Natural killer cell (primary cell): Measurements from ENCODE around the gene ZNF846. TPM values are rescaled to one million over a fixed set of nuclear protein-coding genes. Genes with fewer than 3 reads are reported as not detected.

Source experiments
- ATAC-seq, 3 donors: fragments of 150-1000 bp in 2 of 3; fragments of 200-7000 bp in 1 of 3; cut with Tn5 transposase; 1 replicate in 1 of 3; 2 replicates in 2 of 3; pipeline ENCODE4 v1.10.0; 2021; ENCODE audit warnings: mild to moderate bottlenecking in 2 of 3, moderate library complexity in 2 of 3
- DNase-seq, 2 donors: peaks; one replicate each; pipeline versions ENCODE4 v3.0.0 to v3.0.0-alpha.2; 2013 to 2021; ENCODE audit warnings: mixed read lengths in 1 of 2
- H3K27ac ChIP-seq: one replicate; pipeline ENCODE4 v1.5.1; 2013; ENCODE audit warnings: mild to moderate bottlenecking, low read length
- H3K27me3 ChIP-seq: one replicate; pipeline ENCODE4 v1.6.1; 2013; ENCODE audit warnings: low read length; ENCODE audit not compliant: control insufficient read depth, insufficient read depth
- H3K36me3 ChIP-seq: one replicate; pipeline ENCODE4 v1.6.1; 2013; ENCODE audit warnings: low read length; ENCODE audit not compliant: control insufficient read depth, insufficient read depth
- H3K4me1 ChIP-seq: one replicate; pipeline ENCODE4 v1.6.1; 2013; ENCODE audit warnings: low read length; ENCODE audit not compliant: control insufficient read depth, insufficient read depth
- H3K4me3 ChIP-seq: one replicate; pipeline ENCODE4 v1.5.1; 2013; ENCODE audit warnings: low read length
- H3K9me3 ChIP-seq: one replicate; pipeline ENCODE4 v1.6.1; 2013; ENCODE audit warnings: low read length; ENCODE audit not compliant: control insufficient read depth, insufficient read depth
- H3K27ac Mint-ChIP-seq, 2 donors: one replicate each; pipeline ENCODE4 v1.8.0; 2022; ENCODE audit warnings: mild to moderate bottlenecking in 2 of 2, mixed read lengths in 2 of 2, moderate library complexity in 1 of 2
- H3K27me3 Mint-ChIP-seq, 2 donors: one replicate each; pipeline ENCODE4 v1.8.0; 2022; ENCODE audit warnings: low read depth in 2 of 2, mixed read lengths in 2 of 2
- H3K36me3 Mint-ChIP-seq: one replicate; pipeline ENCODE4 v1.8.0; 2022; ENCODE audit warnings: mixed read lengths
- H3K4me1 Mint-ChIP-seq, 2 donors: one replicate each; pipeline ENCODE4 v1.8.0; 2022; ENCODE audit warnings: mixed read lengths in 2 of 2
- H3K4me3 Mint-ChIP-seq: one replicate; pipeline ENCODE4 v1.8.0; 2022; ENCODE audit warnings: mild to moderate bottlenecking, moderate library complexity, mixed read lengths
- H3K9me3 Mint-ChIP-seq, 2 donors: one replicate each; pipeline ENCODE4 v1.8.0; 2022; ENCODE audit warnings: mixed read lengths in 2 of 2
- whole genome bisulfite sequencing: methylation state at CpG from one replicate; pipeline ENCODE4 v1.1.7; 2013; ENCODE audit warnings: missing lambda C conversion rate; ENCODE audit not compliant: insufficient coverage; 5-methylcytosine and 5-hydroxymethylcytosine counted together
- intact Hi-C: fragments of 100-400 bp; cut with micrococcal nuclease; formaldehyde crosslinking; loops from one replicate; pipeline ENCODE4 v1.14.2; 2022
- total RNA-seq, 4 donors: library from RNA; stranded (reverse); fragments of 120-200 nt in 1 of 4; gene quantifications; one replicate each; pipeline versions ENCODE4 v1.2.3 to v1.2.4, GENCODE V29; 2013 to 2022
- TF ChIP-seq, protein P1 (sequence below): fragments of 200-600 bp; IDR thresholded peaks from one replicate; pipeline ENCODE4 v1.8.0; 2022; ENCODE audit warnings: antibody characterized with exemption

The ZNF846 gene
- total RNA-seq, 3 donors from 2014 or later (not counting 1 experiment from before 2014, with no cell fraction given): 9.8 to 15.6 (median 12.8) TPM

DNA sequence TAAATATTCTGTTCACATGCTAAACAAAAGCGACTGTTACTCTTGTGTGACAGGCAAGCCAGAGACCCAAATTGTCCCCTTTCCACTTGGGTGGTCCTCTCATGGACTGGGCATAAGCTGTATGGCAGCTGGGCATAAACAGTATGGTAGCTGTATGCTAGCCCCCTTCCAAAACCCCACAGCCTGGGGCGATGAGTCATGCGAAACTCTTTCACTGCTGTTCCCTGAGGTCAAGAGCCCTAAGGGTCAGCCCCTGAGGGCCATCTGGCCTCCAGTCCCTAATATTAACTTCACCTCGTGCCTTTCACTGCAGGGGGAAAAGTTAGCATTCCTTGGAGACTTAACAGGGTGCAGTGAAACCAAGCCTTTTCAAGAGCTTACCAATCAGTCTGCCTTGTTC, 48.0 kb downstream of the ZNF846 start:
- H3K4me3 Mint-ChIP-seq: no peak overlapping the region
- no peaks in the 10 kb centered on the region for H3K9me3 Mint-ChIP-seq
- no peaks in the 10 kb centered on the region for H3K27me3 ChIP-seq
- no peak for DNase-seq
- TF ChIP-seq, protein P1, sequence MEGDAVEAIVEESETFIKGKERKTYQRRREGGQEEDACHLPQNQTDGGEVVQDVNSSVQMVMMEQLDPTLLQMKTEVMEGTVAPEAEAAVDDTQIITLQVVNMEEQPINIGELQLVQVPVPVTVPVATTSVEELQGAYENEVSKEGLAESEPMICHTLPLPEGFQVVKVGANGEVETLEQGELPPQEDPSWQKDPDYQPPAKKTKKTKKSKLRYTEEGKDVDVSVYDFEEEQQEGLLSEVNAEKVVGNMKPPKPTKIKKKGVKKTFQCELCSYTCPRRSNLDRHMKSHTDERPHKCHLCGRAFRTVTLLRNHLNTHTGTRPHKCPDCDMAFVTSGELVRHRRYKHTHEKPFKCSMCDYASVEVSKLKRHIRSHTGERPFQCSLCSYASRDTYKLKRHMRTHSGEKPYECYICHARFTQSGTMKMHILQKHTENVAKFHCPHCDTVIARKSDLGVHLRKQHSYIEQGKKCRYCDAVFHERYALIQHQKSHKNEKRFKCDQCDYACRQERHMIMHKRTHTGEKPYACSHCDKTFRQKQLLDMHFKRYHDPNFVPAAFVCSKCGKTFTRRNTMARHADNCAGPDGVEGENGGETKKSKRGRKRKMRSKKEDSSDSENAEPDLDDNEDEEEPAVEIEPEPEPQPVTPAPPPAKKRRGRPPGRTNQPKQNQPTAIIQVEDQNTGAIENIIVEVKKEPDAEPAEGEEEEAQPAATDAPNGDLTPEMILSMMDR: no peak
- no peak for ATAC-seq
- peaks cover 0 to 9% of the 10 kb centered on the region in 2 donors for H3K4me1 Mint-ChIP-seq
- H3K27ac Mint-ChIP-seq: no peak overlapping the region
- H3K9me3 ChIP-seq: no peaks in the 10 kb centered on the region
- H3K36me3 Mint-ChIP-seq: no peaks in the 10 kb centered on the region
- no peak overlapping the region for H3K4me3 ChIP-seq
- 88% methylated on average over 4 of the region's 4 CpGs for WGBS
- intact Hi-C loops: no loop called here
- peaks cover 3% of the 10 kb centered on the region for H3K4me1 ChIP-seq
- peaks cover 11 to 20% of the 10 kb centered on the region in 2 donors for H3K27me3 Mint-ChIP-seq
- no peaks in the 10 kb centered on the region for H3K36me3 ChIP-seq
- no peak overlapping the region for H3K27ac ChIP-seq

DNA sequence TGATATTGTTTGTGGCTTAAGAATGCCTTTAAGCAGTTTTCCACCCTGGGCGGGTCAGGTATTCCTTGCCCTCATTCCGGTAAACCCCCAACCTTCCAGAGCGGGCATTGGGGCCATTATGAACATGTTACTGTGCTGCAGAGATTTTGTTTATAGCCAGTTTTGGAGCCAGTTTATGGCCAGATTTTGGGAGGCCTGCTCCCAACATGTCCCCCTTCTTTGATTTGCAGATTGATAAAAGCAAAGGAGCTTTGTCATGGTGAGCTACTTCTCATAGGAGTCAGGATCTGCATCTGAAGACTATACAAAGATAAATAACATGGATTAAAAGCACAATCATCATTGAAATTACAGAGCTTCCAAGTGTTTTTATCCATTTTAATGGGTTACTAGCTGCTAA, 56.7 kb downstream of the ZNF846 start:
- Histone ChIP-seq H3K4me1 (no peaks in the 10 kb centered on the region), H3K27me3 (no peaks in the 10 kb centered on the region), H3K4me3 (no peak overlapping the region), H3K9me3 (peaks cover 19% of the 10 kb centered on the region), H3K27ac (no peak overlapping the region), H3K36me3 (no peaks in the 10 kb centered on the region)
- Mint-ChIP-seq H3K9me3 (peaks cover 3 to 13% of the 10 kb centered on the region in 2 donors), H3K36me3 (peaks cover 33% of the 10 kb centered on the region), H3K27ac (no peak overlapping the region), H3K4me1 (no peaks in the 10 kb centered on the region), H3K4me3 (no peak overlapping the region), H3K27me3 (peaks cover 3 to 41% of the 10 kb centered on the region in 2 donors)
- no peak for DNase-seq
- TF ChIP-seq, protein P1: no peak
- WGBS: 96% methylated on average over 3 of the region's 3 CpGs
- intact Hi-C loops: no loop called here
- no peak for ATAC-seq

DNA sequence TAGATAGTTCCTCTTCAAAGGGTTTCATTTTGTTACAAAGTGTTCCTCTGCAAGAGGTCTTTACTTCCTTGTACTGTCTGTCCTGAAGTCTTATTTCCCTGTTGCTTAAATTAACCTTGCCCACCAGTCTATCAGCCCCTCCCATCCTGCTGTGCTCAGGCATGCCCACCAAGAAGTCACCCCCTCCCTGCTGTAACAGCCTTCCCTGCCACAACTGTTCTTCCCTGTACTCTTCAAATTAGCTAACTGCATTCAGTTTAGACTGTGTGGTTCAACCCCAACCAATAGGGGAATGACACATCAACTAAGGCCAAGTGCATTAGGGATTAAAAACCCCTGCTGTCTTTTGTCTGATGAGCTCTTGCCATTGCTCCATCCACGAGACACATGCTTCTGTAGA, 59.2 kb downstream of the ZNF846 start:
- peaks cover 0 to 34% of the 10 kb centered on the region in 2 donors for H3K27me3 Mint-ChIP-seq
- DNase-seq (no peak), ATAC-seq (no peak)
- intact Hi-C loops: no loop called here
- Histone ChIP-seq H3K36me3 (no peaks in the 10 kb centered on the region), H3K9me3 (peaks cover 19% of the 10 kb centered on the region), H3K27ac (no peak overlapping the region), H3K4me3 (no peak overlapping the region), H3K27me3 (no peaks in the 10 kb centered on the region), H3K4me1 (no peaks in the 10 kb centered on the region)
- H3K4me1 Mint-ChIP-seq: no peaks in the 10 kb centered on the region
- WGBS: 73% methylated on average over 1 of the region's 1 CpG
- H3K36me3 Mint-ChIP-seq: peaks cover 33% of the 10 kb centered on the region
- TF ChIP-seq, protein P1: no peak
- H3K9me3 Mint-ChIP-seq: peaks cover 3 to 13% of the 10 kb centered on the region in 2 donors
- no peak overlapping the region for H3K4me3 Mint-ChIP-seq
- H3K27ac Mint-ChIP-seq: no peak overlapping the region

DNA sequence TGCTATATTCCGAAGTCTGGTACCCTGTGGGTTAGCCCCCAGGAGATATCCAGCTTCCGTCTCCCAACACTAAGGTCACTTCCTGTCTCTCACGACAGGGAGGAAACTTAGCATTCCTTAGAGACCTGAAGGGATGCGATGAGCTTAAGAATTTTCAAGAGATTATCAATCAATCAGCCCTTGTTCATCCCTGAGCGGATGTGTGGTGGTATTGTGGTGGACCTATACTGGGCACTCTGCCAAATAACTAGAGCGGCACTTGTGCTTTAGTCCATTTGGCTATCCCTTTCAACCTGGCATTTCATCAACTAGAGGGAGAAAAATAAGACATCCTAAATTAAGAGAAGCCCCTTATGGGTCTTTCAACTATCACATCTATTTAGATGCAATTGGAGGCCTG, 62.7 kb downstream of the ZNF846 start:
- Mint-ChIP-seq H3K36me3 (peaks cover 9% of the 10 kb centered on the region), H3K9me3 (peaks cover 0 to 4% of the 10 kb centered on the region in 2 donors), H3K4me1 (peaks cover 0 to 8% of the 10 kb centered on the region in 2 donors), H3K4me3 (no peak overlapping the region), H3K27ac (no peak overlapping the region), H3K27me3 (peaks cover 4 to 14% of the 10 kb centered on the region in 2 donors)
- Histone ChIP-seq H3K27ac (no peak overlapping the region), H3K27me3 (no peaks in the 10 kb centered on the region), H3K36me3 (no peaks in the 10 kb centered on the region), H3K4me3 (no peak overlapping the region), H3K9me3 (peaks cover 8% of the 10 kb centered on the region), H3K4me1 (peaks cover 4% of the 10 kb centered on the region)
- 90% methylated on average over 5 of the region's 6 CpGs for WGBS
- DNase-seq (no peak), ATAC-seq (no peak)
- intact Hi-C loops: no loop called here
- TF ChIP-seq, protein P1: no peak
